HG03196 (cell line): ENCODE results near the gene PEF1.

Experiments used
- ATAC-seq: cut with Tn5 transposase; IDR thresholded peaks from one replicate; pipeline ENCODE4 v1.9.1; 2021; ENCODE audit not compliant: unreplicated experiment

The PEF1 gene

GRCh38 chr1:31586376-31587327 is 58.0 kb downstream of the PEF1 start:
- no peak for ATAC-seq

GRCh38 chr1:31585736-31586365 is 58.8 kb downstream of the PEF1 start:
- no peak for ATAC-seq

- ATAC-seq = no peak
Measured at GRCh38 chr1:31584869-31585735, 59.6 kb downstream of the PEF1 start.

GRCh38 chr1:31583995-31584868 is 60.4 kb downstream of the PEF1 start:
- no peak for ATAC-seq

GRCh38 chr1:31583082-31583994 is 61.3 kb downstream of the PEF1 start:
- ATAC-seq = no peak

GRCh38 chr1:31581821-31582810 is 62.6 kb downstream of the PEF1 start:
- no peak for ATAC-seq

GRCh38 chr1:31580891-31581603 is 63.6 kb downstream of the PEF1 start:
- no peak for ATAC-seq

- ATAC-seq = no peak
Measured at GRCh38 chr1:31580513-31580870, 64.2 kb downstream of the PEF1 start.
